Measurements from ENCODE around the gene RPS21. TPM values are rescaled to one million over a fixed set of nuclear protein-coding genes. Genes with fewer than 3 reads are reported as not detected.
A peak's percentile ranks its signal among the peaks of the same experiment; 100 is the strongest.

The RPS21 gene
- total and polyA plus RNA-seq, 10 donors, result 1,168 to 11,722 (median 3,328) TPM

- peaks cover 7 to 22% (median 12%) of the 10 kb centered on the region in 6 donors for H3K4me1 ChIP-seq
- 82 to 94% (median 91%) methylated on average over 9 to 21 of the region's 21 CpGs for WGBS, 5 donors
- no peak for DNase-seq
- intact Hi-C loops (cut with DNase I; ENCODE audit: low total_unique reads), result no loop called here
- no peak overlapping the region for H3K4me3 ChIP-seq
- H3K36me3 ChIP-seq, result peaks cover 0 to 90% (median 48%) of the 10 kb centered on the region in 6 donors
- TF ChIP-seq CTCF (IDR thresholded peaks at IDR 0.05 in 8 of 11, conservative IDR thresholded peaks at IDR 0.05 in 3 of 11) (no peak), POLR2AphosphoS5 (IDR thresholded peaks at IDR 0.05) (peak in 1 of 3 donors; percentile 33)
- no peaks in the 10 kb centered on the region for H3K27me3 ChIP-seq (replicated peaks in 1 of 7)
- H3K9me3 ChIP-seq, result no peaks in the 10 kb centered on the region
- no peak overlapping the region for H3K27ac ChIP-seq
These were observed 5.9 kb downstream of the RPS21 start for GRCh38 chr20:62392621-62393334.

GRCh38 chr20:62393335-62393665, 6.4 kb downstream of the RPS21 start:
- peaks cover 0 to 84% (median 46%) of the 10 kb centered on the region in 6 donors for H3K36me3 ChIP-seq
- no peak for DNase-seq
- intact Hi-C loops (cut with DNase I; ENCODE audit: low total_unique reads), result no loop called here

GRCh38 chr20:62393830-62394229, 6.9 kb downstream of the RPS21 start:
- peaks cover 0 to 11% (median 1%) of the 10 kb centered on the region in 6 donors for H3K4me1 ChIP-seq
- 91 to 95% (median 94%) methylated on average over 16 to 24 of the region's 24 CpGs for WGBS, 5 donors
- intact Hi-C loops (cut with DNase I; ENCODE audit: low total_unique reads), result no loop called here
- H3K27ac ChIP-seq, result no peak overlapping the region
- no peak overlapping the region for H3K4me3 ChIP-seq
- no peaks in the 10 kb centered on the region for H3K27me3 ChIP-seq (replicated peaks in 1 of 7)
- DNase-seq, result no peak
- TF ChIP-seq CTCF (IDR thresholded peaks at IDR 0.05 in 8 of 11, conservative IDR thresholded peaks at IDR 0.05 in 3 of 11) (no peak), POLR2A (IDR thresholded peaks at IDR 0.05) (no peak), POLR2AphosphoS5 (IDR thresholded peaks at IDR 0.05) (peak in 1 of 3 donors; percentile 15)
- H3K9me3 ChIP-seq, result no peaks in the 10 kb centered on the region
- peaks cover 0 to 79% (median 40%) of the 10 kb centered on the region in 6 donors for H3K36me3 ChIP-seq

More at GRCh38 chr20:62393335-62393665, 6.4 kb downstream of the RPS21 start:
- no peak for TF ChIP-seq CTCF (IDR thresholded peaks at IDR 0.05 in 8 of 11, conservative IDR thresholded peaks at IDR 0.05 in 3 of 11)
- H3K27me3 ChIP-seq (replicated peaks in 1 of 7), result no peaks in the 10 kb centered on the region
- 80 to 89% (median 84%) methylated on average over 7 to 12 of the region's 12 CpGs for WGBS, 5 donors
- H3K4me3 ChIP-seq, result no peak overlapping the region
- no peaks in the 10 kb centered on the region for H3K9me3 ChIP-seq
- H3K27ac ChIP-seq, result no peak overlapping the region
- H3K4me1 ChIP-seq, result peaks cover 2 to 16% (median 7%) of the 10 kb centered on the region in 6 donors

- H3K27ac ChIP-seq, result no peak overlapping the region
- WGBS, 5 donors, result 91 to 95% (median 94%) methylated on average over 38 to 44 of the region's 44 CpGs
- TF ChIP-seq CTCF (IDR thresholded peaks at IDR 0.05 in 8 of 11, conservative IDR thresholded peaks at IDR 0.05 in 3 of 11) (no peak), POLR2AphosphoS5 (IDR thresholded peaks at IDR 0.05) (no peak), POLR2A (IDR thresholded peaks at IDR 0.05) (no peak)
- no peak for DNase-seq
- no peak overlapping the region for H3K4me3 ChIP-seq
- H3K27me3 ChIP-seq (replicated peaks in 1 of 7), result no peaks in the 10 kb centered on the region
- H3K36me3 ChIP-seq, result peaks cover 0 to 72% (median 33%) of the 10 kb centered on the region in 6 donors
- intact Hi-C loops (cut with DNase I; ENCODE audit: low total_unique reads), result no loop called here
- H3K9me3 ChIP-seq, result no peaks in the 10 kb centered on the region
- peaks cover 0 to 5% (median 0%) of the 10 kb centered on the region in 6 donors for H3K4me1 ChIP-seq
These were observed 7.6 kb downstream of the RPS21 start for GRCh38 chr20:62394248-62395245.
